ENCODE results near the gene FOXL2NB.

The FOXL2NB gene

DNA sequence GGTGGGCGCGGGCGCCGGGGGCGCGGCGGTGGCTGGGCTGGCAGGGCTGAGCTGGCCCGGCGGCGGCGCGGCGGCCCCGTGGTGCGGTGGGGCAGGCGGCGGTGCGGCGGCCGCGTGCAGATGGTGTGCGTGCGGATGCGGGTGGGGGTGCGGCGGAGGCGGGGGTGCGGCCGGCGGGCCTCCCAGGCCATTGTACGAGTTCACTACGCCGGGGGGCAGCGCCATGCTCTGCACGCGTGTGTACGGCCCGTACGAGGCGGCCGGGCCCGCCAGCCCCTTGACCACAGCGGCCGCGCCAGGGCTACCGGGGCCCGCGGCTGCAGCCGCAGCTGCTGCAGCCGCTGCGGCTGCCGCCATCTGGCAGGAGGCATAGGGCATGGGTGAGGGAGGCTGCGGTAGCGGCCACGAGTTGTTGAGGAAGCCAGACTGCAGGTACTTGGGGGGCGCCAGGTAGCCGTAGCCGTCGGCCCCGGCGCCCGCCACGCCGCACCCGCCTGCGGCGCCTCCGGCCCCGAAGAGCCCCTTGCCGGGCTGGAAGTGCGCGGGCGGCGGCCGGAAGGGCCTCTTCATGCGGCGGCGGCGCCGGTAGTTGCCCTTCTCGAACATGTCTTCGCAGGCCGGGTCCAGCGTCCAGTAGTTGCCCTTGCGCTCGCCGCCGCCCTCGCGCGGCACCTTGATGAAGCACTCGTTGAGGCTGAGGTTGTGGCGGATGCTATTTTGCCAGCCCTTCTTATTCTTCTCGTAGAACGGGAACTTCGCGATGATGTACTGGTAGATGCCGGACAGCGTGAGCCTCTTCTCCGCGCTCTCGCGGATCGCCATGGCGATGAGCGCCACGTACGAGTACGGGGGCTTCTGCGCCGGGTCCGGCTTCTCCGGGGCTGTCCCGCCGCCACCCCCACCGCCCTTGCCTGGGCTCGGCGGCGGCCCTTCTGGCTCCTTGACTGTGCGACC lies 1.0 kb upstream of the FOXL2NB start:
- no peak for DNase-seq

DNA sequence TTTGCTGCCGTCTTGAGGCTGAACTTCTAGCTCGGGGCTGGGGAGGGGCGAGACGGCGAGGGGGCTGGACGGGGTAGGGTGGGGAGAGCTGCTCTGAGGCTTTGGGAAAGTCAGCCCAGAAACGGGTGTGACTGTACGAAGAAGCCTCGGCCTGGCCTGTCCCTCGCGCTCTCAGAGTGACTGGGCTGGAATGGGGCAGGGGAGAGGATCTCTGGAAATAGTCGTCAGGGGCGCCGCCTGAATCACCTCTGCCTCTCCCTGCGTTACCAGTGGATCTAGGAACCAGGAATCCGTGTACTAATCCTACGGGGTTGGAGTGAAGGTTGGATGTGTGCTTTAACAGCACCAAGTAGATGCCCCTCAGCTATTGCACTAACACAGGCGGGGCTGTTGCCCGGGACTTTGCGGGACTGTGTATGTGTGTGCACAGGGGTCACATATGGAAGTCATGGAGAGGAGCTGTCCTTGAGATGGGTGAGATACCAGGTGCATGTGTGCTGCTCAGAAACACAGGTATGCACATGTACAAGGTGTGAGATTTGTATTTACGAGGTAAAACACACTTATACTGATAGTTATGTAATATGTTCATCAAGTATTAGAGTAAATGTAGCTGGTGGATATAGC lies 591 bp downstream of the FOXL2NB start:
- DNase-seq, result no peak

DNA sequence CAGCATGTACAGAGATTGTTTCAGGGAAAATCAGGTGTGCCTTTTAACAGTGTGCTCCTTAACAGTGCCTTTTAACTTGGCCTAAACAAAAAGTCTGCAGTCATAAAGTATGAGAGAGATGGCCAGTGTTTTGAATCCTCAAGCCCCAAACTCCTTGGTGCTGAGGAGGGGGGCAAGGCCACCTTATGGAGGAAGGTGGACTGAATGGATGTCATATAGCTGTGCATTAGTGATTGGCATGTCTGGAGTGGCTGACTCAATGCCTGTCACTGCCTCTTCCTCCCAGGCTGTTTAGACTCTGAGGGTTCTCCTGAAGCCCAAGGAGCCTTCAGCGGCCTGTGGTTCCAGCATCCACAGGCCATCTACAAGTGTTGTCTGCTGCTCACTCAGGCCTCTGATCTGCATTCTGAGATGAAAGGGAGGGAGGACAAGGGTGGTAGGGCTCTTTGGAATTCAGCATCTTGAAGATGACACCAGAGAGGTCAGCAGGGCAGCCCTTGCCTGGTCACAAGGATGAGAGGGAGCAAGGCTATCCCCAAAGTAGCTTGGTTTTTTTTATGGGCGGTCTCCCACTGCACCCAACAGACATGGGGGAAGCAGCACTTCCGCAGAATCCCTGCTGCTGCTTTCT lies 1.5 kb downstream of the FOXL2NB start:
- no peak for DNase-seq

DNA sequence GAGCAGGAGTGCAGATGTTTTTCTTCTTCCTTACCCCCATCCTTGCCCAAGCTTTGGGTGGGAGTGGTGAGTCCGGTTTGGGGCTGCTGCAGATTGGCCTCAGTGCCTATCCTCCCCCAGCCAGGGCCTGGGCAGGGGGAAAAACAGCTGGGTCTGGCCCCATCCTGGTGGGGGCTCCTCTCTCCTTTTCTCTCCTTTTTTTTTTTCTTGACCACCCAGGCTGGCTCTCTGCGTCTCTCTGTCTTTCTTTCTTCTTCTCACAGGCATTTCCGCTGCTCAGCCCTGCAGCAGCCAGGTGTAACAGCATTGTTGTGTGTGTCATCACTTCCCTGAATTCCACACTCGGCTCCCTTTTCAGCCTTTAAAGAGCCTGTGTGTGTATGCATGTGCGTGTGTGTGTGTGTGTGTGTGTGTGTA lies 2.0 kb downstream of the FOXL2NB start:
- no peak for DNase-seq

DNA sequence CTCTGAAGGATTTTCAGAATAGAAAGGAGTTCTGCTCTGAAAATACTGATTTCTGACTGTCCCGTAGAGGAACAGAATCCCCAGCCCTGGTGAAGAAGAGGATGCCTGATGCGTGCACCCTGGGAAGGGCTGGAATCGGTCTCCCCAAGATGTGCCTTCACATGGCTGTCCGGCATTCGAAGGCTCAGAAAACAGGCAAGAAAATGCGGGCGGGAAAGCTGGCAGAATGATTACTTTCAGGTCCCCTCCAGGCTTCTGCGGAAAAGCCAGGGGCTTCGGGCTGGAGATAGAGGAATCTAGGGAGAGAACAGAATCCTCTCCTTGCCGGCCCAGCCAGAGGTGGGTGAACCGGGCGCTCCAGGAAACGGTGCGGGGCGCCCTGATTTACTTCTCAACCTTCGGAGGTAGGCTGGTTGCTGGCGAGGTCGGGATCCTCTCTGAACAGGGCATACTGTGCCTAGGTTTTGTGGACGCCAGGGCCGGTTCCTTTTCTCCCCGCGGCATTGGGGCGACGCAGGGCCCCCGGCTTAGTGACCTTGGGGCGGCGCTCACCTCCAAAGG lies 2.5 kb downstream of the FOXL2NB start:
- no peak for DNase-seq

DNA sequence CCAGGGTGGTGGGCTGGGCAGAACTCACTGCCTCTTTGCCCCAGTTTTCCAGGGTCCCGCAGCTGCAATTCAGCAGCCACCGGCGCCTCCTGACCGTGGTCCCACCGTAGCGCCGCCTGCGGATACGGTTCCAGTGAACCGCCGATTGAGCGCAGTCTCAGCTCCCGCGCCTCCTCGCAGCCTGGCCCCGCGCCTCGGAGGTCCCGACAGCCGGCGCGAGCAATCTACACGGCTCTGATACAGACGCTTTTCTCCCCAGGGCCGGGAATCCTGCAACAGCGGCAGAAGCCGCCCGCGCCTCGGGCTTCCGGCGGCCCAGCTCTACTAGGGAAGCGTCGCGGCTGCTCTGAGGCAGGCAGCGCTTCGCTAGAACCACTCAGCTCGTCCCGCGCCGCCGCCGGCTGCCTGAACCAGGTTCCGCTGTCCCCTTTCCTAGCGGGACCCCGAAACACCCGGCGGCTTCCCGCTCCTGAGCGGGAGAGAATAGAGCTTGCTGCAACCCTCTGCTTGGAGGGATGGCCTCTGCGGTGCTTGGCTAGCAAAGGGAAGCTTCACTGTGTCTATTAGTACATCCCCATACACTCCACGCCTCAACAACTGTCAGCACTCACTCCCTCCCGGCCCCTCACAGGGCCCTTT lies 3.1 kb downstream of the FOXL2NB start:
- DNase-seq, result no peak

DNA sequence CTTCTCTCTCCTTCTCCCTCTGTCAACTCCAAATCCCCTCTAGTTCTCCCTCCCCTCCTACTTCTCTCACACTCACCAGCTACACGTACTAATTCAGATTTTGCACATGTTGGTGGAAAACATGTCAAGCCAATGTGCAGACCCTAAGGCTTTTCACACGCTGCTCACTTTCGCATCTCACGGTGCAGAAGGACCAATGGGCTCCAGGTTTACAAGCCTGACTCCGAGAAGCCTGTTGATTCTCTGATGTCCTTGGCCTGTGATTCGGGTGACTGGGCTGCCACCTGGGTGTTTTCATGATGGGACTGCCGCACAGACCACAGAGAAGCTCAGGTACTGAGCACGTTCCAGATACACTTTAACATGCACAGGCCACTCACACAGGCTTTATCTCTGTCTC lies 3.7 kb downstream of the FOXL2NB start:
- DNase-seq, result no peak

DNA sequence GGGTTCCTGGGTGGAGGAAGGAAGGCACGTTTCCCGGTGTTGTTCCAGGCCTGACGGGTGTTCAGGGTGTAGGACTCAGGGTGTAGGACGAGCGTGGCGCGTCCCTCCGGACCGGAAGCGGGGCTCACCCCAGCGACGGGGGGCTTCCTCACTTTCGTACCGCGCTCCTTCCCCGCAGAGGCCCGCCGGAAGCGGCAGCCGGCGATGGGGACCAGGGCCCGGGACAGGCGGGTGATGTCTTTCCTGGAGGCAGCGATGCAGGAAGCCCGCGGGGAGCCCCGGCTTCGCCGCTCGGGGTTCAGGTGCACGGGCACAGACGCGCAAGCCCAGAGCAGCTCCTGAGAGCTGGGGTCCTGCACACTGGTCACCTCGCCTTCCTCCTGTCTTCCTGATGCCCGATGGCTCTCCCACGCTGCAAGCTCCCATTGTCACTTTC lies 13.4 kb downstream of the FOXL2NB start:
- no peak for DNase-seq

DNA sequence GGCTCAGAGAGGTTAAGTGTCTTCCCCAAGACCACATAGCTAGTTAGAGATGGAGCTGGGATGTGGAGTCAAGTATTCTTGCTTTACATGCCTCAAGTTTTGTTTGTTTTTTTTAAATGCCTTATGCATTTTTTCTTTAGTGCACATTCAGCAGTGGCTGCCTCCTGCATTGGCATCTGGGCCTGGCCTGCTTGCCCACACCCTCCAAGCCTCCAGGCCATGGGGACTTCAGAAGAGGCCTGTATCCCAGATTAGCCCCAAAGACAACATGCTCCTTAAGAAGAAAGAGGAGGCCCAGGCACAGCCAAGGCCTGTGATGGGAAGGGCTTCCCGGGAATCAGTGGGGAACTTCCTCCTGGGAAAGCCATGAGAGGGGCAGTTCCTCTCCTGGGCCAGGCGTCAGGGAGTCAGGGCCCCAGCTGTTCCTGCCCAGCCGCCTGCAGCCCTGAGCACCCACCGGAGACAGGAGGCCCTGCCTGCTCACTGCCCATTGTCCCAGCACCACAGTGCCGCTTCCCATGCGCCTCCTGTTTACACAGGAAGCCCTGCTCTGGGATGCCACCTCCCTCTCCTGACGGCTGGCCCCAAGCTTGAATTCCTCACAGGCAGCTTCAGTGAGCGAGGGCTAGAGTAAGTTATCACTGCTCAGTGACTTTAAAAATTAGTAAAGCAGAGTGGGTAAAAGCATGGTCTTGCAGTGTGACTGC lies 16.0 kb downstream of the FOXL2NB start:
- DNase-seq, result no peak

DNA sequence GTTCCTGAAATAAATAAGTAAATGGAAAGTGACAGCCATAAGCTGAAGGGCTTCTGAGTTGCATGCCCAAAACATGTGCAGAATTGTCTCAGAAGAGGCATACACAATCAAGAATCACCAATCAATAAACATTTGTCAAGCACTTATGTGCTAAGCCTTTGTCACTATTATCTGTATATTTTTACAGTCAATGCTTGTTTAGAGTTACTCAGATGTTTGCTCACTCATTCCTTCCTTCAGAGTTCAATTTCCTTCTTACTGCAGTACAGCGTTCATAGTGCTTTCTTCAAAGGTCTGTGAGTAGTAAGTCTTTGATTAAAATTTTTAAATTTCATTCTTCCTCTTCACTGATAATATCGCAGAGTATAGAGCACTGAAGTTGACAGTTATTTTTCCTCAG lies 17.2 kb downstream of the FOXL2NB start:
- DNase-seq, result no peak

DNA sequence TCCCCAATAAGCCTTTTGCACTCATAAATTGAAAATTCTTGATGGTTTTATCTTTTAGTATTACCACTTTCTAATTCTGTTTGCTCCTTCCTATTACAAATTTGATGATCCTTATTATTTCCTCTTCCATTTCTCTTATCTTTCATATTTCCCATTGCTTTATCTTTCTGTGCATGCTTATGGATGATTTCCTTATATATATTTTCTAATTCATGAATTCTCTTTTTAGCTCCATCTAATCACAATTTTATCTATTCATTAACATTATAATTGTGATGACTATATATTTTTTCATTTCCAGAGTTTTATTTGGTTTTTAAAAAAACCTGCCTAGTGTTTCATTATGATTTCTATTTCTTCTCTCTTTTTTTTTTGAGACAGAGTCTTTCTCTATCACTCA lies 17.9 kb downstream of the FOXL2NB start:
- no peak for DNase-seq

DNA sequence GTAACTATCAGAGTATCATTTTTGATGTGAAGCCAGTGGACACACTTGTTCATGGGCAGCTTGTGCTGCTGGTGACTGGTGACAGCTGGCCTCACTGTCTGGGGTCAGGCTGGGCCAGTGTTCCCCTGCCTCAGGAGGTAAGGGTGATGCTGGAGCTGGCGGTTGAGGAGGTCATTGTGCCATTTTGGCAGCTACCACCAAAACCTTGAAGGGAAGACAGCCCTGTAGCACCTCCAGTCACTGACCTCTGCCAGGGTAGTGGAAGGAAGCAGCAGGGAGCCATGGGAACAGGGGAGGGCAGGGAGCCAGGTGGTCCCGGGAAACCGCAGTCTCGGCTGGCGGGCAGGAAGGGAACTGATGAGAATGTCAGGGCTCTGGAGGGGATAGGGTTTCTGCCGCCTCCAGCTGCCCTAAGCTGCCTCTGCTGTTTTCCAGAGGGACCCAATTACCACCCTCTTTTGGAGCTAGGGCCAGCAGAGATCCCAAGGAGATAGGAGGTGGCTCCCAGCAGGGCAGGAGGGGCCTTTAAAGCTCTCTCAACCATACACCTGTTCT lies 24.8 kb downstream of the FOXL2NB start:
- DNase-seq, result no peak

DNA sequence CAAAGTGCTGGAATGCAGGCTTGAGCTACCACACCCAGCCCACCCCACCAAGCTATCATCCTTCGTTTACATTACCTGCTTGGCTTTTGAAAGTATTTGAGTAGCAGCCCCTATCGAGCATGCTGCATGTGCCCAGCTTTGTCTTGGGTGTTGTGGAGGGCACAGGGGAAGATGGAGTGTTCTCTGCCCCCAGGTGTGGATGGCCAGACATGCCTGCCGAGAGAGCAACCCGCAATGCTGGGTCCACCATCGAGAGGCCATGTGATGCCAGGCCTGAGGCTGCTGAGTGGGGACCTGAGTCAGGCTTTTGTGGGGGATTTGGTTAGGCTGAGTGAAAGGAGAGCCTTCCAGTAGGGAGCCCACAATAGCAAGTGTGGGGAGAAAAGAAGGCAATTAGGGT lies 25.9 kb downstream of the FOXL2NB start:
- no peak for DNase-seq

DNA sequence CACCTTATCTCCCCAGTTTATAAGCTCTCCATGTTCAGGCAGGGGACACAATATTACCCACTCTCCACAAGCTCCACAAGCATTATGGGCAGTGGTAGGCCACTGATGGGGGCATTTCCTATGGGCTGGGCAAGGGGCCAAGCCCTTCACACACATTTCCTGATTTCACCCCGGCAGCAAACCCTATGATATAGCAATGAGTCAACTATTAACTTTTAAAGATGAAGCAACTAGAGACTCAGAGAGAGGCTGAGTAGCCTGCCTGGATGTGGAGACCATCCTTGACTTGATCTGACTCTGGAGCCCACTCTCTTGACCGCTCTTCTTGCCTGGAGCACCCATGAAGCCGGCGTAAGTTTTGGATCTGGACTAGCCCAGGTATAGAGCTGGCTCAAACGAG lies 27.4 kb downstream of the FOXL2NB start:
- no peak for DNase-seq

DNA sequence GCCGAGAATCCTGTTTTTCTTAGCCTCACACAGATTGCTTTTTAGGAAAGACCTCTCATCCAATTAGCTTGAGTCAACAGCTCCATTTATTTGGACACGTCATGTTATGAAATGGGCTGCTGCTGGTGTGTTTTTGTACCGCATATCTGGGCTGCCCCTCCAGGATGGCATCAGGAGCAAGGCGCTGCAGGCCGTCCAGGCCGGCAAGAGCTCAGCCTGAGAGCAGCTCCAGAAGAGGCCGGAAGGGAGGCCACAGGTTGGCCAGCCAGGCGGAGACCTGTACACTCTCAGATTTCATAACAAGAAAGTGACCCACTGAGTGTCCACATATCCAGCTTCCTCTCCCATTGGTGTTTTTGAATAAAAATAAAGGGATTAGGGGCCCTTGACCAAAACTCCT lies 28.3 kb downstream of the FOXL2NB start:
- DNase-seq, result no peak

DNA sequence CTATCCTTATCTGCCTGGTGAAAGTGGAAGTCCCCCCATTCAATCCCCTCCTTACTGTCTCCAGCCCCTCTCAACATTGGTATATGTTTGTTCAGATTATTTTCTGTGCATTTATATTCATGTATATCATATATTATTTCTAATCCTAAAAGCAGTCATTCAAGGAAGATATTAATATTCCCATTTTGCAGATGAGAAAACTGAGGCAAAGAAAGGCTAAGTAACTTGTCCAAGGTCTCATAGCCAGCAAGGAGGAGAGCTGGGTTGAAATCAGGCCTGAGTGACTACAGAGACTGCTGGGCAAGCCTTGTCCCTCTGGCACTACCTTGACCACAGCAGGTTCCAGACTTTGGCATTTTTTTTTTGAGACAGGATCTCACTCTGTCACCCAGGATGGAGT lies 29.0 kb downstream of the FOXL2NB start:
- DNase-seq, result no peak

DNA sequence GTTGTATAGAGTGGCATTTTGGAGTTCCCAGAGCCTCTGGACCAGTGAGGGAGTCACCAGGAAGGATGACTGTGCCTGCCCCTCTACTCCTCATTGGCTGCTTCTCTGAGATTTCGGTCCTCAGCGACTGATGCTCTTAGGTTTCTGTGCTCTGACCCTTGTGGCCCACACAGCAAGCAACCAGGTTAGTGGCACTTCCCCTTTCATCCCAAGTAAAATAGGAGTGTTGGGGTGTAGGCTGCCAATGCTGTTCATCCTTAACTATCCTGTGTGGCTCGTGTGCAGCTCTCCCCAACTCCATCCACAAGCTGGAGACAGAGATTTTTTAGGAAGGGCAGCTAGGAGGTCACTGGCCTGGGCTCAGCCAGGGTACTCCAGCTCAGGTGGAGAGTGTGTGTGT lies 37.8 kb downstream of the FOXL2NB start:
- no peak for DNase-seq

DNA sequence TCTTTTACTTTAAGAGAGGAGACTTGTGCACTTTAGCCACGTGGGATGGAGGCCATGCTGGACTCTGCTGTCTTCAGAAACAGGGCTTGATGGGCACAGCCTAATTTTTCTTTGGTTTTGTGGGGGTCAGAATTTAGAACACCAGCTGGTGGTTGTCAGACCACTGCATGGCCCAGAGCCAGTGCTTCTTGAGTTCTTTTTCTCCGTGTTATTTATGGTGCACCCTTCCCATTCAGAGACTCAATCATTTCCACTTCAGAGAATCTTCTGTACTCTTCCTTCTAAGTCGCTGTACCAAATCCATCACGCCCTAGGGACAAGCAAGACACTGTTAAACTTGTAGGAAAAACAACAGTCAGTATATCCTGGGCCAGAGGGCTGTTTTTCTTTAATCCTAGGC lies 38.9 kb downstream of the FOXL2NB start:
- no peak for DNase-seq

DNA sequence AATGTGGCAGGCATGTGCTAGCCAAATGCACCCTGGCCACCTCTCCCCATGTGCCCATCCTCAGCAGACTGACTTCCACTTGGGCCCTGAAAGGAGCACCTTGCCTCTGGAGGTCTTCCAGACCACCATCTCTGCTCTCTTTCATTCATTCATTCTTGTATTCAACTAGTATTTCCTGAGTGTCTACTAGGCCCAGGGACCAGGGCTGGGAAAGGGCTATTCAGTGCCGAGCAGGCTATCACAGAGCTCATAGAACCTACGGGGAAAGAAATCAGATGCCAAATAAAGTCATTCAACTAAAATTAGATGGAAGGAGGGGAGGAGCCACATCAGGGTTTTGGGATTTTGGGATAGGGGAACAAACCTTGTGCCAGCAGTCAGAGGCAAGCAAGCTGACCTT lies 40.2 kb downstream of the FOXL2NB start:
- DNase-seq, result no peak

DNA sequence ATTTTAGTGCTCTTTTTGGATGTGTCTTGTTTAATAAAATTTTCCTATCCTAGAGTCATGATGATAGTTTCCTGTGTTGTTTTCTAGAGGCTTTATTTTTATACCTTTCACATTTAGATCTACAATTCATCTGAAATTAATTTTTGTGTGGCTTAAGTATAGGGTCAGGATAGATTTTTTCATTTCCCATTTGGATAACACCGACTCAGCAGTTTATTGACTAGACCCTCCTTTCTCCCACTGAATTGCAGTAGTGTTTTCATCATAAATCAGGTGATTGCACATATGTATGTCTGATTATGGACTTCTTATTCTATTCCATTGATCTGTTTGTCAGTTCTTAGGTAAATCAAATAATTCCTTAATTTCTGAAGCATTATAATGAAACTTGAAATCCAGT lies 48.7 kb downstream of the FOXL2NB start:
- no peak for DNase-seq

All from cortex of kidney (tissue), 1 donor.